ELR (cell line): Measurements from ENCODE around the gene SLC30A3.
"Not testable (repeated sequence)": the region's sequence is repeated elsewhere in the genome, so short reads cannot be mapped to it uniquely, and the experiment has no call there.

Experiments used
- DNase-seq: peaks from one replicate; pipeline ENCODE4 v3.0.0-alpha.2; 2015; ENCODE audit warnings: low read depth

SLC30A3 gene

DNA sequence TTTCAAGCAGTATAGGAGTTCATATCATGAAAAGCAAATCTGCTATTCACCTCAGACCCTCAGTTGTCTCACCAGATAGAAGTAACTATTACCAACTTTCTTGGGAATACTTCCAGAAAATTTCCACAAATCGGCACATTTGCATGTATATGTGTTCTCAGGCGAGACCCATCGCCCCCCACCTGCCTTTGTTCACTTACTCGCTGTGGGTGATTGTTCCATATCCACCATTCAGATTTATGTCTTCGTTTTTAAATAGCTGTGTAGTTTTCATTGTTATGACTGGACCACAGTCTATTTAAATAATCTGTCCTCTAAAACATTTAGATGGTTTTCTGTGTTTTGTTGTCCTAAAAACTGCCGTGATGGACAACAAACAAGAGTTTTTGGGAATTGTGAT is 22.6 kb upstream of the SLC30A3 start:
- no peak for DNase-seq

DNA sequence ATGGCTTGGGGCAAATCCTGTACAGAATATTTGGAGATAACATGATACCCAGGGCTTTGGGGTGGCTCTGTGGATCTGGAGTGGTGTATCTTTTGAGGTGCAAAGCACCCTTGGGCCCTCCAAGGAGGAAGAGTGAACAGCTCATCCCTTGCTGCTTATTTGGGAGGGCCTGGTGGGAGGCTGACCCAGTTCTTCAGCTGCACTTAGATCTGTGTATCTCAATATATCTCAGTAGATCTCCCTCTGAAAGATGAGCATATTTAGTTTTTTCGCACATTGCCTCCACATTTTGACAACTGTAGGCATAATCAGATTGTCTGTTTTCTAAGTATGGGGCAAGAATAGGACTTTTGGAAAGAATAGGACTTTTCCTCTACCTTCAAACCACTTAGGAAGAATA is 22.1 kb upstream of the SLC30A3 start:
- DNase-seq = no peak

DNA sequence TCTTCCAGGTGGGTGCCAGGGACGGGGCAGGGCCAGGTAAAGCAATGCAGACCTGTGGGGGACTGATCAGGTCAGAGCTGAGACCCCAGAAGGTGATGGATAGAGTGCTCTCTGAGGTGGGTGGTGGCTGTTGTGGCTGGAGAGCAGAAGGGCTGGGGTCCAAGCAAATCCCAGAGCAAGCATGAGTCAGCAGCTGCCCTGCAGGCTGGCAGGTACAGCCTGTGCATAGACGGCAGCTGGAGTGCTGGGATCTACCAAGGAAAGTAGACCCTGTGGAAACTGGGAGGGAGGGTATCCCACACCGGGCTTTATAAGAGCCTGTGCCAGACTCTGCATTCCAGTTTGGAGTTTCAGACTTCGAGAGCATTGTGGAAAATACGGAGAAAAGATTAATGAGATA is 20.0 kb upstream of the SLC30A3 start:
- no peak for DNase-seq

DNA sequence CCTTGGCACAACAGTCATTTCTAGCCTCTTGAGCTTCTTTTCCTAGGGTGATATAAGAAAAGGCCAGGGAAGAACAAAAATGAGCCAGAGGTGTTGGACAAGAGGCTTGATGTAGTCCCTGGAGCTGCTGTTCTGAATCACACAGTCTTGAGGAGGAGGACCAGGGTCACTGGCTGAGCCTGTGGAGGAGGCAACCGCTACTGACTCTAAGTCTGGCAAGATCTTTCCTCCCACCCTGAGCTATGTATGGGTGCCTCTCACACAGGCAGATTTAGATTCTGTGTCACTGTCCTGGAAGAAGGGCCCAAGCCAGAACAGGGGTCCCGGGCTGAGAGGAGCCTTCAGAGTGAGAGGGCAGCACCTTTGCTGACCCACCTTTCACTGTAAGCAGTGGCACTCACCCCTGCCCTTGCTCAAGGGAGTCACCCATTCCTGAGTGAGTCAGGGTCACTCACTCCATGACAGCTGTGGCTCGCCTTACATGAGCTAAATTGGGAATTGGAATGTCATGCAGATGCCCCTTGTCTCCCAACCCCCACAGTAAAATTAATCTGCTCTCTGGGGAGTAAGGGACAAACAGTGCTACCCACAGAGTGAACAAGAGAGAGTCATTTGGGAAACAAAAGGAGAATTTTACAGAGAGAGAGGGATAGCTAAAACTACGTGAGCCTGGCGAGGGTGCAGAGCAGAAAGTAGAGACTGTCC is 19.2 kb upstream of the SLC30A3 start, which contains the start of gene TRIM54:
TRIM54 (plus strand) TSS at position 575 of the 705 bp plus-strand sequence. CDS start 303 bp downstream, outside the sequence.
- no peak for DNase-seq

DNA sequence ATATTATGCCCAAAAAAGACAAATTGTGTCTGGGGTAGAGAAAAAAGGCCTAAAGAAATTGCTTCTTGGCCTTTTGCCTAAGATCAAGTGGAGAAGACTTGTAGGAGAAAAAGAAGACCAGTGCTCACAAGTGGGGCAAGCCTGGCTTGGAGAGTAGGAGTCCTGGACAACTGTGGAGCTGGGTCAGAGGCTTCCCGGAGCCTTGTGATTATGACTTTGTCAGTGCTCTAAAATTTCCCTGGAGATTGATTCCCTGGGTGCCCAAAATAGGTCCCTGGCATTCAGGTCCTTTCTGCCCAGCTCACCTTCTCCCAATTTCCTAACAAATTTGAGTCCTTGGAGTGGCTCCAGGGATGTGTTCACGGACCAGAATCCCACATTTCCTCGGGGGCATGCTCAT is 18.6 kb upstream of the SLC30A3 start:
- DNase-seq = no peak

DNA sequence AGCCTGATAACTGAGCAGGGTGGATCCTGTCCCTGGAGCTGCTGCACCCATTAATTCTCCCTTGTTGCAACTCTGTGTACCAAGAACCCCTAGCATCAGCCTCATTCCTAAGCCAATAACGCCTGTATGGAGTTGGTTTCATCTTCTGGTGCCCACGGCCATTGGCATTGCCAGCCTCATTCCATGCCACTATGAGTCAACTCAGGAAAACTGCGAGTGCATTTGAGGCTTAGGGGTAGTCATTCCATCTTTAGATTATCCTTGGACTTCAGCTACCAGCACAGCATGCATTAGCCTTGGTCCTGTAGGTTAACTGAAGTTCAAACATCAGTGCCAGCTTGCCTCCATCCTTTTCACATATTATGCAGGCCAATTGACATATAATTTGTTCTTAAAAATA is 18.0 kb upstream of the SLC30A3 start:
- DNase-seq = no peak

DNA sequence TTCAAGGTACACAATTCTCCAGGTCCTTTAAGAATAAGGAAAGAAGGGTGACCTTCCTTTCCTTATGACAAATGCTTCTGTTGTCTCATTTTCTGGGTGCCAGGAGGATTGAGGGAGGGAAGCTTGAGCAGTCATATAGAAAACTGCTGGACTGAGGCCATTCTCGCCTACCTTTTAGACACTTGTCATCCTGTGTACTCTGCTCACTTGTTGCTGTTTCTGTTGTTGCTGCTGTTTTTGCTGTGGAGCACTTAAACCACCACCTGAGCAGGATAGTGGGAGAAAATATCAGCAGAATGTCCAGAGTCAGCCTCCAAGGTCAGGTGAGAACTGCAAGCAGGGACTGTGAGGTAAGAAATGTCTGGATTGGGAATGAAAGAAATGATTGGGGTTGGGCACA is 15.2 kb upstream of the SLC30A3 start:
- no peak for DNase-seq

DNA sequence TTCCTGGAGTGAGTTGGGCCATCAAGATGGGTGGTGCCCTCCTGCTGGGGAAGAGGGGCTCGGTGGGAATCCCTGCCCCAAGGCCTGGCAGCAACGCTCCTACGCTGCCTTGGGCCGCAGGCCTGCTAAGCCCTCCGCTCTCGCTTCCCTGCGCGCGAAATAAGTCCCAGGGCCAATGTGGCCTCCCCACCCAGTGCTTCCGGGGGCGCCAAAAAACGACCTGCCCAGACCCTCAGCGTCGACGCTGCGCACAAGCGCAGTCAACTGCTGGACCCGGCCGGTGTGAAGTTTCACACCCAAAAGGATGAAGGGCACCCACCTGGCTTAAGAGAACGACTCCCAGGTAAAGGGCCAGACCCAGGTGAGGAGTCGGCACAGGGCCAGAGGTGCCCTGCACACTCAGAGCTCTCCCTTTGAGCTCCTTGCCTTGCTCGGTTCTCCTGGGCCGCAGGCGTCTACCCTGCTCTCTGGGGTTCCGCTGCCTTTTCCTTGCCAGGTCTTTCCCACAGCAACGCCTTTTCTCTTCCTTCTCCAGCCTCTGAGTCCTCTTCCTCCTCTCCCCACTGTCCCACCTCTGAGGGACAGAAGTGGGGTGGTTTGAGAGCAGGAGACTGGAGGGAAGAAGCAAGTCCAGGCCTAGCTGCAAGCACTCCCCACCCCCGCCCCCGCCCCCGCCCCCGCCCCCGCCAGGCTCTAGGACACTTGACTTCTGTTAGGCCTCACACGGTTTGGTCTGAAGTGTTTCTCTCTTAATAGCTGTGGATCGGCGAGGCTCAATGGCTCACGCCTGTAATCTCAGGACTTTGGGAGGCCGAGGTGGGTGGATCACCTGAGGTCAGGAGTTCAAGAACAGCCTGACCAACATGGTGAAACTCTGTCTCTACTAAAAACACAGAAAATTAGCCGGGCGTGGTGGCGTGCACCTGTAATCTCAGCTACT is 12.6 kb upstream of the SLC30A3 start, which contains the start of gene DNAJC5G:
DNAJC5G (plus strand) TSS at position 223 of the 940 bp plus-strand sequence. CDS start 1,296 bp downstream, outside the sequence.
- no peak for DNase-seq

DNA sequence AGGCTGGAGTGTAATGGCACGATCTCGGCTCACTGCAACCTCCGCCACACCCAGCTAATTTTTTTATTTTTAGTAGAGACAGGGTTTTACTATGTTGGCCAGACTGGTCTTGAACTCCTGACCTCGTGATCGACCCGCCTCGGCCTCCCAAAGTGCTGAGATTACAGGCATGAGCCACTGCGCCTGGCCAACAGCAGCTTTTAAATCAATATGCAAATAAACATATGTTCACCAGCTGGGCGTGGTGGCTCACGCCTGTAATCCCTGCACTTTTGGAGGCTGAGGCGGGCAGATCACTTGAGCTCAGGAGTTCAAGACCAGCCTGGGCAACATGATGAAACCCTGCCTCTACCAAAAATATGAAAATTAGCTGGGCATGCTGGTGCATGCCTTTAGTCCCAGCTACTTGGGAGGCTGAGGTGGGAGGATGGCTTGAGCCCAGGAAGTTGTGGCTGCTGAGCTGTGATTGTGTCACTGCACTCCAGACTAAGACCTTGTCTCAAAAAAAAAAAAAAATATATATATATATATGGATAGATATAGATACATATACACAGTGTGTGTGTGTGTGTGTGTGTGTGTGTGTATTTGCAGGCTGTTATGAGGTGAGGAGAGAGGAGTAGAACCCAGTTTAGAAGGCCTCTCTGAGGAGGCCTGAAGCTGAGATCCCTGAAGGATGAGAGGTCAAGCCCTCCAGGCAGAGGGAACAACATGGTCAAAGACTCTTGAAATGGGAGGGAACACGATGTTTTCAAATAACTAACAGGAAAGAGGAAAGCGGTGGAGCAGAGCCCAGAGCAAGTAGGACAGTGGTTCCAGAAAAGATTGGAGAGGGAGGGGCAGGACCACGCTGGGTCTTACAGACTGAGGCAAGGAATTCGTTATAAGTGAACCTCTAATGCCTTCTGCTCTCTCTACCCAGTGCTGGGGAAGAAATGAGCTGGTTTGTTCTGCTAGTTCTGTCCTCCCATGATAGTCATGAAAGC is 10.0 kb upstream of the SLC30A3 start:
- DNase-seq = not testable (repeated sequence)

DNA sequence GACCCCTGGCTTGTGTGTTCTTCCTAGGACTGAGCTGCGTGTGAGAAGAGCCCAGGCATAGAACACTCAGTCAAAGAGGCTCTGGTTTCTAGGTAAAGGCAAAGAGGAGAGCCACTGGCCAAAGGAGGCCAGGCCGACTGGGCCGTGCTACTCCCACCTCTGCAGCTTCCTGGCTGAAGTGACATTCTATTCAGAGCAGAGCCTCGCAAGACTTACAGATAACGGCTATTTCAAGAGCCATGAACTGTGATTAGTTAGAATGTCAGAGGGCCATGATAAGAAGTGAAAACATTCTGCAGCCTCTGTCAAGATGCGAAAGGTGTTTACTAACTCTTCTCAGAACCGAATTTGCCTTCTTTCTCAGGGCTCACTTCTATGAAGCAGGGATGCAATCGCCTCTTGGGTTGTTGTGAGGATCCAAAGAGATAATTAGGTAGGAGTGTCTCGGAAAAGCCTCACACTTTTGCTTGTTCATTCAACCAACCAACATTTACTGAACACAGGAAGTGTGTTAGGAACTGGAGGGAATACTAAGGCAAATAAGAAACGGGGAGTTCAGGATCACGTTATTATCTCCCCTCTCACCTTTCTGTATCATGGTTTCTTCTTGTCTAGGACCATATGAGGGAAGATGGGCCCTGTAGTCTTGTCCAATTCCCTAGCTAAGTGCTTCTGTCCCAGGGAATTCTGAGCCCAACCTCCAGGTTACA is 8.9 kb upstream of the SLC30A3 start:
- no peak for DNase-seq

DNA sequence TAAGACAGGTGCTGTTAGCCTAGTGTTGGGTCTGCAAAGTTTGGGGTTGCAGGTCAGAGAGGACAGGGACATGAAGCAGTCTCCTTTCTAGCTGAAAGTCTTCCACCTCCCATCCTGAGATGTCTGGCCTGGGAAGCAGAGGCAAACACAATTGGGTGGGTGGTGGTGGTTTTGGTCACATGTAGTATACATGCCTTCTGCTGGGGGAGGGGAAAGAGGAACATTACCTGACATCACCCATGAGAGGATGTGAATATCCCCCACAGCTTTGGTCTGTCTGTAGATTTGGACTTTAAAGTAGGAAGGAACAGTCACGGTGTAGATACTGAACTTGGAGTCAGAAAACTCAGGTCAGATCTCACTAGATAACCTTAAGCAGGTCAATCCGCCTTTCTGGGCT is 7.8 kb upstream of the SLC30A3 start:
- DNase-seq = no peak

DNA sequence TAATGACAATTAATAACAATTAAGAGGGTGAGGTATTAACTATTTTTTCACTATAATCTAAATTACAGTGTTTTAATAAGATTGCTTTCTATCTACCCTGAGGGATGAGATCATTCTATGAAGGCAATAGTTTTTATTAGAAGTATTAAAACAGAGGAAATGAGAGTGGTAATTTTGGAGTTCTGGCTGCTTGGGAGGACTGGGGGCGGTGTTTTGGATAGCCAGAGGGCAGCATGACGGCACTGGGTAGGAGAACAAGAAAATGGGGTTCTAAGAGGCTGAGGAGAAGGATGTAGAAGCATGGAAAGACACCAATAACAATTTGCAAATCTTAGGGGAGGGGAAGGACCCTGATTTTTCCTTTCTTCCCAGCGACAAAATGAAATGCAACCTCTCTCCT is 7.3 kb upstream of the SLC30A3 start:
- no peak for DNase-seq

DNA sequence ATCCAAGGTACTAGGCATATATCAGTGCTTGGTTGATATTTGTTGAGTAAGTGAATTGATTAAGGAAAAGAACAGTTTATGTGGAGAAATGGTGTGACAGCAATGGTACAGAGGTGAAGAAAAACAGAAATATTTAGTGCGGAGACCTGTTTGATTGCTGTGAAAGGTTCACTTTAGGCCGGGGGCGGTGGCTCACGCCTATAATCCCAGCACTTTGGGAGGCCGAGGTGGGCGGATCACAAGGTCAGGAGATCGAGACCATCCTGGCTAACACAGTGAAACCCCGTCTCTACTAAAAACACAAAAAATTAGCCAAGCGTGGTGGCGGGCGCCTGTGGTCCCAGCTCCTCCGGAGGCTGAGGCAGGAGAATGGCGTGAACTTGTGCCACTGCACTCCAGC is 5.4 kb upstream of the SLC30A3 start:
- not testable (repeated sequence) for DNase-seq

DNA sequence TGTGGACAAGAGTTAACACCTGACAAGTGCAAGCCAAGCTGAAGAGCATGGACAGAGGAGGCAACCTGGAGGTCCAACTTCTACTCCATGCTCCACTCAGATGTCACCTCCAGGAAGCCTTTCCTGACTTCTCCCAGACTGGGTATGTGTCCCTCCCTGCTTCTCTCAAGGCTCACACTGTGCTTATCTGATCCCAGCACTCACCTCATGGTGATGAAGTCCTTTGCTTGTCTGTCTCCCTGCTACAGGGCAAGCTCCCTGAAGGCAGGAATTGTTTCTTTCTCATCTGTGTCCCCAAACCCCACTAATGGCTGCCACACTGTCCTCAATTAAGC is 2.7 kb upstream of the SLC30A3 start:
- DNase-seq = no peak

DNA sequence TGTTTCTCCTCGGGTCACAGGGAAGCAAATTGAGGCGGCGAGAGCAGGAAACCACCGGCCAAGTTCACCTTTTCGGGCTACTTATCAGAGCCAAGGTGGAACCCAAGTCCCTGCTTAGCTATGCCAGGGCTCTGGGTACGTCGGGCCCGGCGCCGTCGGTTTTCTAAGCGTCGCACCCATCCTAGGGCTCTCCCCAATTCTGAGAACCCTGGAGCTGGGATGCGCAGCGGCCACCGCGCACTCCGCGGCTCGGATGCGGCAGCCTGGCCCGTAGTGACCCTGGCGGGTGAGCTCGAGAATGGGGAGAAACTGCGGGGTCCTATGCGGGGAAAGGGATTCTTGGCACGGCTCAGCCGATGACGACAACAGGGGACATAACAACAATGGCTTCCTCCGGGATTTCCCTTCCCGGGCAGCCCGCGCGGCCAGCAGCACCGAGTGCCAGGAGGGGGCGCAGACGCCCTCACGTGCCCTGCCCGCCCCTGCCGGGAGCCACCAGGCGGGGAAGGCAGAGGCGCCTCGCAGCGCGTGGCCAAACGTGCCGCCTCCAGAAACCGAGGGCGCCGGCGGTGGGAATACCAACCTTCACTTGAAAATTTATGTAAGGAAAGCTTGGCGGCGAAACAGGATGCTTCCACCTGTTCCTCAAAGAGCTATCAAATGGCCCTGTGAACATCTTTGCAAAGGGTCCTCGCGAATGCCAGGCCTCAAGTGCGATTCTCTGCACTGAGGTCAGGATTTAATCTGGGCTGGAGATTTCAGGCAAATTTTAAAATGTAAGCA is 2.1 kb upstream of the SLC30A3 start:
- DNase-seq = peak; percentile 69

DNA sequence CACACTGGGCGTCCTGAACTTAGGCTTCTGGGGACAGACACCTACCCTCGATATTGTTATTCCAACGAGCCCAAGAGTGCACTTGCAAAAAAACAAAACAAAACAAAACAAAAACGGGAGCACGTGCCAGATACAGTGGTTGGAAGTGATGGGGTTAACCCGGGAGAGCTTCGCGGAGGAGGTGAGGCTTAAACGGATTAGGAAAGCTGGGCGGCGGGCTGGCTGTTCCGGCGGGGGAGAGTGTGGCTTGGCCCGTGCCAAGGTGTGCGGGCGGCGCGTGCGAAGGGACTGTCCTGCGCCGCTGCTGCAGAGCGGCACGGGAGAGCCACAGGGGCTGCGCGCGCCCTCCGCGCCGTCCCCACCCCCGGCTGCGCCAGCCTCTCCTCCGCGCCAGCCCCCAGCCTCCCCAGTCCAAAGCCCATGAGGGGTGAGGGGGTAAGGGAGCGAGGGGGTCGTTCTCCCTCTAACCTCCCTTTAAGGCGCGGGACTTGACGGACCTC is 1.5 kb upstream of the SLC30A3 start:
- no peak for DNase-seq

DNA sequence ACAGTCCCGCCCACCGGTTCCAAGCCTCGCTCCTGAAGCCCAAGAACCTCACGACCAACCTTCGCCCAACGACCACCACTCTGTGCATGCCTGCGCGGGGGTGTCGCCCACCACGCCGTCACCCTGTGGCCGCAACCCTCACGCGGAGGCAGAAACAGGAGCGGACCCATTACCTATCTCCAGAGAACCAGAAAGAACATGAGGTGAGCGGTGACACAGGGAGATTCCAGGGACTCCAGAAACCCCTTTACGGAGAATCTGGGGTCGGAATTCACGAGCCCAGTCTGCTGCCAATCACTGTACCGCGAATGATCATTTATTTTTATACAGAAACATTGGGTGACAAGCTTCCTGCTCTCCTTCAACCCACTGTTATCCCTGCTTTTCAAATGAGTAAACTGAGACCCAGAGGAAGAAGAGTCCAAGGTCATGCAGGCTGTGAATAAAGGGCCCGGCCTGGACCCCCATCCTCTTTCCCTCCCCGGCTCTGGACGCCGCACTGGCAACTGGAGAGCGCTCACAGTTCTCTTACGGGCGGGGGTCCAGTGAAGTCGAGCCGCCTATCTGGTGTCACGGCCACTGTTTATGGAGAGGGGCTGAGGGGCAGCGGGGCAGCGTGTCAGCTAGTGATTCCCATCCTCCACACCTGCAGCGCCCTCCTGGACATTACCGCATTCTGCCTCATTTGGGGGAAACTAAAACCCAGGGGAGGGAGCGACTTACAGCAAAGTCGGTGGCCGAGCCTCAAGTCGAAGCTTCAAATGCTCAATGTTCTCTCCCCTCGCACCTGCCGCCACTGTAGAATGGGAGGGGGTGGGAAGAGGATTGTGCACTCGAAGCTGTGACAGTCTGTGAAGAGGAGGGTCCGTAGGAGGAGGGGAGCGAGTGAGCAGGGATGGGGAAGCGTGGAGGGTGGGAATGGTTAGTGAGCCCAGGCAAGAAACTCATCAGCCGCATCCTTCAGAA is 723 bp upstream of the SLC30A3 start:
- DNase-seq = no peak

DNA sequence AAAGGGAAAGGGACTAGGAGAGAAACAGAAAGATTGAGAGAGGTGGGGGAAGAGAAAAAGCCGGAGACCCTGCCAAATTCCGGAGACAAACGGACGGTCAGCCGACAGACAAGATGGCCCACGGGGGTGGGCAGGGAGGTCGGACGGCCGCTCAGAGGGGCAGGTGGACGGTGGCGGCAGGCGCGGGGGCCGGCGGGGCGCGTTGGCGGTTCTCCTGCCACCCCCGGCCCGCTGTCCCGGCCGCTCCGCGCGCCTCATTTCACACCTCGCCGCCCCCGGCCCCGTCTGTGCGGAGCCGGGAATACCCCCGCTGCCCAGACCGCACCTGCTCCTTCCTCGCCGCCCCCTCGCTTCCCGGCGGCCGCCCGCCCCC is 935 bp downstream of the SLC30A3 start:
- DNase-seq = no peak

DNA sequence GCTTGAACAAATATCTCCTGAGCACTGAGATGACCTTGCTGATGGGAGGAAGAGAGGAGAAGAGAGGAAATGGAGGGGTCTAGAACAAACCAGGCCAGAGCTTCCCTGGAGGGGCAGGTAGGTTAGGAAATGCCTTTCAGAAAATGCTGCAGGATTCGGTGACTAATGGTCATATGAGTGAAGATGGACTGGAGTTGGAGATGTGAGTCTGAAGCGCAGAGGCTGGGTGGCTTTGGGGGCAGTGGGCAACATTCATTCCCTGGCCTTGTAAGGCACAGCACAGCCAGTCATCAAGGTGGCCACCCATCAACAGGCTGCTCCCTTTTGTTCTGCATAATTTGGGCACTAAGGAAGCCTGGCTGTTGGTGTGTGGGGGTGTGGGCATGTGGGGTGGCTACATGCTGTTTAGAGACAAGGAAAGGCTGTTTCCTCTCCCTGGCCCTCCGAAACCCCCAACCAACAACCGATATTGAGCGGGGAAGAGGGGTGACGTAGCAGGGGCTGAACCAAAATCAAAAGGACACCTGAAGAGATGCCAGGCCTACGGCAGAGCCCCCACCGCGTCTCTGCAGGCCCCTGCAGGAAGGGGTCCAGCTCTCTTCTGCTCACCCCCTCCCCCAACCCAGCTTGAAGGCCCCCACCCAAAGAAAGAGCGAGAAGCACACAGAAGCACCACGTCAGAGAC is 1.5 kb downstream of the SLC30A3 start:
- no peak for DNase-seq
